ENCODE measurements around the gene ZEB1.

DNA sequence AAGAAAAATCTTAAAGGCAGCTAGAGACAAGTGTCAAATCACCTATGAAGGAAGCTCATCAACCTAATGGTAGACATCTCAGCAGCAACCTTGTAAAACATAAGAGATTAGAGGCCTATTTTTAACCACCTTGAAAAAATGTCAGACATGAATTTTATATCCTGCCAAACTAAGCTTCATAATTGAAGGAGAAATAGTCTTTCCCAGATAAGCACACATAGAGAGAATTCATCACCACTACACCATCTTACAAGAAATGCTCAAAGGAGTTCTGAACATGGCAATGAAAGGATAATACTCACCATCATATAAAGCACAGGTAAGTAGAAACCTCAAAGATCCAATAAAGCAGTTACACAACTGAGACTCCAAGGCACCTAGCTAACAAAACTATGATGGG lies 156.5 kb downstream of the ZEB1 start:
- TF ChIP-seq TCF7L2 (IDR thresholded peaks at IDR 0.05; ENCODE audit: borderline replicate concordance, low read depth, low read length) (no peak), ZSCAN16 (tag by site-specific recombination; IDR thresholded peaks at IDR 0.05) (no peak), RBAK (tag by site-specific recombination; IDR thresholded peaks at IDR 0.05) (no peak), ZNF24 (tag by site-specific recombination; IDR thresholded peaks at IDR 0.05) (no peak), ZNF777 (tag by site-specific recombination; IDR thresholded peaks at IDR 0.05; ENCODE audit: borderline replicate concordance) (no peak), ZNF830 (tag by site-specific recombination; IDR thresholded peaks at IDR 0.05; ENCODE audit: low read depth) (no peak), ZNF302 (tag by site-specific recombination; IDR thresholded peaks at IDR 0.05; ENCODE audit: low read depth) (no peak), ZXDB (tag by site-specific recombination; IDR thresholded peaks at IDR 0.05) (no peak), REST (tag by site-specific recombination; IDR thresholded peaks at IDR 0.05) (no peak), ZNF449 (tag by site-specific recombination; IDR thresholded peaks at IDR 0.05) (no peak), KLF9 (tag by site-specific recombination; IDR thresholded peaks at IDR 0.05; ENCODE audit: low read depth) (no peak), TRIM28 (IDR thresholded peaks at IDR 0.05; ENCODE audit: borderline replicate concordance, low read length) (no peak), ZNF23 (tag by site-specific recombination; IDR thresholded peaks at IDR 0.05; ENCODE audit: borderline replicate concordance) (no peak)
- TF ChIP-seq, protein P1, sequence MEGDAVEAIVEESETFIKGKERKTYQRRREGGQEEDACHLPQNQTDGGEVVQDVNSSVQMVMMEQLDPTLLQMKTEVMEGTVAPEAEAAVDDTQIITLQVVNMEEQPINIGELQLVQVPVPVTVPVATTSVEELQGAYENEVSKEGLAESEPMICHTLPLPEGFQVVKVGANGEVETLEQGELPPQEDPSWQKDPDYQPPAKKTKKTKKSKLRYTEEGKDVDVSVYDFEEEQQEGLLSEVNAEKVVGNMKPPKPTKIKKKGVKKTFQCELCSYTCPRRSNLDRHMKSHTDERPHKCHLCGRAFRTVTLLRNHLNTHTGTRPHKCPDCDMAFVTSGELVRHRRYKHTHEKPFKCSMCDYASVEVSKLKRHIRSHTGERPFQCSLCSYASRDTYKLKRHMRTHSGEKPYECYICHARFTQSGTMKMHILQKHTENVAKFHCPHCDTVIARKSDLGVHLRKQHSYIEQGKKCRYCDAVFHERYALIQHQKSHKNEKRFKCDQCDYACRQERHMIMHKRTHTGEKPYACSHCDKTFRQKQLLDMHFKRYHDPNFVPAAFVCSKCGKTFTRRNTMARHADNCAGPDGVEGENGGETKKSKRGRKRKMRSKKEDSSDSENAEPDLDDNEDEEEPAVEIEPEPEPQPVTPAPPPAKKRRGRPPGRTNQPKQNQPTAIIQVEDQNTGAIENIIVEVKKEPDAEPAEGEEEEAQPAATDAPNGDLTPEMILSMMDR (tag by site-specific recombination; IDR thresholded peaks at IDR 0.05), result no peak

Measured in HEK293 (cell line).